HepG2 (cell line): ENCODE results near the gene VPS13D. TPM values are rescaled to one million over a fixed set of nuclear protein-coding genes. Genes with fewer than 3 reads are reported as not detected.

ENCODE experiments used
- ATAC-seq: fragments of 200-7000 bp; cut with Tn5 transposase; 3 replicates; pipeline ENCODE4 v1.9.1; 2020; ENCODE audit warnings: mild to moderate bottlenecking, moderate library complexity
- BruUV-seq: library from RNA; stranded (reverse); fragments of 400-500 nt; replicated peaks from 2 replicates; lab custom pipeline; 2021; lab: Mats Ljungman, UMichigan
- CTCF ChIA-PET: fragments of 300-600 bp; formaldehyde crosslinking; extraction: SDS; loops from one replicate; lab custom pipeline; 2021; ENCODE audit warnings: low total read pairs, inconsistent platforms, low intra/inter-chr PET ratio; lab: Yijun Ruan, JAX
- POLR2A ChIA-PET: fragments of 350-600 bp; sonication (Branson Sonifier 250); formaldehyde crosslinking; loops from one replicate; lab custom pipeline; 2020; ENCODE audit warnings: antibody characterized with exemption, inconsistent platforms; lab: Yijun Ruan, JAX
- DNase-seq: peaks from one replicate; pipeline ENCODE4 v3.0.0-alpha.2; 2015; ENCODE audit warnings: low spot score
- FAIRE-seq: peaks from 3 replicates; lab custom pipeline; 2011; peaks lifted over from hg19 to GRCh38; lab: Jason Lieb, UNC
- H2AFZ ChIP-seq: one replicate; pipeline ENCODE4 v1.6.1; 2011; ENCODE audit warnings: low read length, inconsistent platforms
- H3K27ac ChIP-seq: fragments of 300-600 bp; 3 replicates; pipeline ENCODE4 v1.8.0; 2011; ENCODE audit warnings: mixed run types, mild to moderate bottlenecking, mixed read lengths, low read length, inconsistent platforms; ENCODE audit not compliant: insufficient read depth; ENCODE audit errors: extremely low read length
- H3K27me3 ChIP-seq, 2 experiments: fragments of 200-600 bp in 1 of 2; 2 replicates in 1 of 2; 3 replicates in 1 of 2; pipeline versions ENCODE4 v1.6.0 to v1.8.0; 2011; ENCODE audit warnings: low read length in 2 of 2, mild to moderate bottlenecking in 2 of 2, moderate library complexity in 2 of 2, inconsistent platforms in 1 of 2; ENCODE audit not compliant: insufficient read depth in 2 of 2, control insufficient read depth in 1 of 2
- H3K36me3 ChIP-seq, 2 experiments: fragments of 200-600 bp in 1 of 2; replicated peaks in 1 of 2; 2 replicates in 1 of 2; 3 replicates in 1 of 2; pipeline versions ENCODE4 v1.5.1 to v1.8.0; 2011; ENCODE audit warnings: low read length in 2 of 2, inconsistent platforms in 1 of 2; ENCODE audit not compliant: insufficient read depth in 2 of 2, control insufficient read depth in 1 of 2
- H3K4me1 ChIP-seq: 2 replicates; pipeline ENCODE4 v1.5.1; 2012; ENCODE audit warnings: low read length, inconsistent platforms; ENCODE audit not compliant: insufficient read depth
- H3K4me2 ChIP-seq: 2 replicates; pipeline ENCODE4 v1.6.0; 2011; ENCODE audit warnings: low read depth, low read length, inconsistent platforms
- H3K4me3 ChIP-seq, 3 experiments: fragments of 200-600 bp in 1 of 3; sonication (generic), shearing (Covaris generic) in 1 of 3; replicated peaks in 1 of 3; 2 replicates each; pipeline ENCODE4 v1.5.1; 2011 to 2016; ENCODE audit warnings: low read length in 3 of 3, inconsistent platforms in 2 of 3, low read depth in 2 of 3, mild to moderate bottlenecking in 2 of 3, control low read depth in 1 of 3, mixed read lengths in 1 of 3; ENCODE audit not compliant: insufficient read depth in 1 of 3
- H3K79me2 ChIP-seq: one replicate; pipeline ENCODE4 v1.6.1; 2011; ENCODE audit warnings: low read length, inconsistent platforms; ENCODE audit not compliant: insufficient read depth
- H3K9ac ChIP-seq: 2 replicates; pipeline ENCODE4 v1.6.0; 2011; ENCODE audit warnings: mild to moderate bottlenecking, low read depth, low read length, inconsistent platforms; ENCODE audit not compliant: insufficient read depth
- H3K9me3 ChIP-seq: 2 replicates; pipeline ENCODE4 v1.5.1; 2012; ENCODE audit warnings: mild to moderate bottlenecking, low read length
- H4K20me1 ChIP-seq: 2 replicates; pipeline ENCODE4 v1.6.0; 2011; ENCODE audit warnings: inconsistent platforms, mild to moderate bottlenecking, low read length, moderate library complexity; ENCODE audit not compliant: insufficient read depth
- AKNA ChIP-seq: sonication (generic); formaldehyde crosslinking; IDR thresholded peaks from 2 replicates; pipeline ENCODE4 v1.4.0; 2020; ENCODE audit warnings: missing genetic modification reagents, borderline replicate concordance
- ATAD3A ChIP-seq: sonication (generic); formaldehyde crosslinking; IDR thresholded peaks from 2 replicates; pipeline ENCODE4 v1.4.0; 2020; ENCODE audit warnings: missing genetic modification reagents
- CEBPB ChIP-seq: IDR thresholded peaks from 2 replicates; pipeline ENCODE4 v1.6.1; 2011; ENCODE audit warnings: low read depth, low read length, improper control_type of control experiment, borderline replicate concordance
- GLMP ChIP-seq: sonication (generic); formaldehyde crosslinking; IDR thresholded peaks from 2 replicates; pipeline ENCODE4 v1.9.0; 2021; ENCODE audit warnings: missing genetic modification reagents, mild to moderate bottlenecking, borderline replicate concordance
- MAFK ChIP-seq, 2 experiments: IDR thresholded peaks in 1 of 2; conservative IDR thresholded peaks in 1 of 2; 2 replicates each; pipeline ENCODE4 v1.6.1; 2011; ENCODE audit warnings: improper control_type of control experiment in 2 of 2, low read length in 2 of 2
- ZNF225 ChIP-seq: sonication (generic); formaldehyde crosslinking; IDR thresholded peaks from 2 replicates; pipeline ENCODE4 v1.4.0; 2020; ENCODE audit warnings: mild to moderate bottlenecking, missing genetic modification reagents
- ZNF274 ChIP-seq: sonication (generic); formaldehyde crosslinking; IDR thresholded peaks from 2 replicates; pipeline ENCODE4 v1.5.1; 2020; ENCODE audit warnings: mild to moderate bottlenecking, missing genetic modification reagents
- ZNF546 ChIP-seq: sonication (generic); formaldehyde crosslinking; conservative IDR thresholded peaks from 2 replicates; pipeline ENCODE4 v1.8.1; 2023; ENCODE audit warnings: mild to moderate bottlenecking, missing genetic modification reagents
- ZNF569 ChIP-seq: sonication (generic); formaldehyde crosslinking; IDR thresholded peaks from 2 replicates; pipeline ENCODE4 v1.5.0; 2020; ENCODE audit warnings: mild to moderate bottlenecking, missing genetic modification reagents, moderate library complexity, borderline replicate concordance
- WGBS: methylation state at CpG from one replicate; pipeline ENCODE4 v1.1.6; 2017; ENCODE audit warnings: low lambda C conversion rate; 5-methylcytosine and 5-hydroxymethylcytosine counted together
- in situ Hi-C: cut with HindIII; loops from 2 replicates; pipeline ENCODE4 v1.10.0; 2017; ENCODE audit warnings: low pct_unique_long_range_greater_than_20kb; ENCODE audit not compliant: extremely low pct_ligation_motif_present
- intact Hi-C: fragments of 100-400 bp; cut with micrococcal nuclease; formaldehyde crosslinking; loops from one replicate; pipeline ENCODE4 v1.10.0; 2022; ENCODE audit not compliant: unreplicated experiment
- polyA plus RNA-seq, 8 experiments: library from polyadenylated mRNA; depleted of rRNA in 3 of 8; stranded (reverse) in 7 of 8; unstranded in 1 of 8; fragments of >200 nt; fragmentation: Illumina TruSeq in 4 of 8; extraction: Trizol in 4 of 8; gene quantifications; 2 replicates each; pipeline versions ENCODE4 v1.2.1 to v1.2.3, GENCODE V29; 2011 to 2016; ENCODE audit warnings: low read depth in 4 of 8, missing spikeins in 1 of 8, mixed read lengths in 1 of 8; ENCODE audit not compliant: insufficient read depth in 1 of 8
- total RNA-seq, 5 experiments: library from RNA; depleted of rRNA; stranded (reverse); fragments of >200 nt; fragmentation: Illumina TruSeq; extraction: Trizol; gene quantifications; 2 replicates each; pipeline ENCODE4 v1.2.3, GENCODE V29; 2016; ENCODE audit warnings: low read depth in 1 of 5

VPS13D gene
- total and polyA plus RNA-seq, 2 of the 13 experiments (the other 11 are each of a cell fraction or from before 2014, with no cell fraction given): 8.6 to 13.9 TPM

GRCh38 chr1:12372761-12373160 lies 142.9 kb downstream of the VPS13D start (continued):
- TF ChIP-seq AKNA (CRISPR knock-in tag) (no peak), ZNF274 (no peak), ATAD3A (no peak), CEBPB (no peak), ZNF546 (CRISPR knock-in tag) (no peak), ZNF569 (CRISPR knock-in tag) (no peak)

- 98% methylated on average over 4 of the region's 4 CpGs for WGBS
- Histone ChIP-seq H3K4me1 (peaks cover 27% of the 10 kb centered on the region), H3K9me3 (no peaks in the 10 kb centered on the region), H4K20me1 (no peaks in the 10 kb centered on the region), H3K27me3 (no peaks in the 10 kb centered on the region), H3K36me3 (peaks cover 0 to 1% of the 10 kb centered on the region in 2 experiments; a peak in 2 of 5 replicates), H2AFZ (no peak overlapping the region), H3K9ac (no peak overlapping the region), H3K27ac (no peak overlapping the region), H3K4me3 (no peak overlapping the region), H3K4me2 (no peak overlapping the region), H3K79me2 (no peaks in the 10 kb centered on the region)
- FAIRE-seq (no peak), DNase-seq (no peak), ATAC-seq (no peak)
- ChIA-PET POLR2A (interaction anchor here (0.8 kb wide), 1 partner anchor 239 kb away, joined by 3 read pairs; no protein-coding TSS in a partner anchor), CTCF (no interaction called here)
- no TSS peak for BruUV-seq
- in situ Hi-C loops: no loop called here
- intact Hi-C loops: no loop called here
- TF ChIP-seq ZNF225 (CRISPR knock-in tag): no peak
- no peak for TF ChIP-seq GLMP (CRISPR knock-in tag)
- no peak for TF ChIP-seq MAFK (conservative IDR thresholded peaks at IDR 0.05 in 1 of 2, IDR thresholded peaks at IDR 0.05 in 1 of 2; ENCODE audit: low read length in 2 of 2)
Measured at GRCh38 chr1:12375133-12375829, 145.5 kb downstream of the VPS13D start.
